Lung (tissue), 12 donors: ENCODE data around the gene SLC2A9. TPM values are rescaled to one million over a fixed set of nuclear protein-coding genes. Genes with fewer than 3 reads are reported as not detected.
"Not testable (repeated sequence)": the region's sequence is repeated elsewhere in the genome, so short reads cannot be mapped to it uniquely, and the experiment has no call there.

ENCODE experiments used
- ATAC-seq: fragments of 200-7000 bp; cut with Tn5 transposase; one replicate; pipeline ENCODE4 v1.9.1; 2020; ENCODE audit warnings: moderate number of reproducible peaks; ENCODE audit not compliant: insufficient read depth, low FRiP score
- DNase-seq, 3 donors: peaks; one replicate each; pipeline ENCODE4 v3.0.0-alpha.2; 2013 to 2017
- H3K27ac ChIP-seq, 2 donors: one replicate each; pipeline ENCODE4 v1.5.1; 2013; ENCODE audit warnings: mild to moderate bottlenecking in 2 of 2, moderate library complexity in 2 of 2, control low read depth in 1 of 2, inconsistent platforms in 1 of 2, low read depth in 1 of 2, low read length in 1 of 2
- H3K27me3 ChIP-seq, 3 donors: one replicate each; pipeline ENCODE4 v1.5.1; 2013; ENCODE audit warnings: low read length in 2 of 3; ENCODE audit not compliant: control insufficient read depth in 3 of 3, insufficient read depth in 3 of 3
- H3K36me3 ChIP-seq, 4 donors: one replicate each; pipeline ENCODE4 v1.5.1; 2013; ENCODE audit warnings: low read length in 4 of 4, mild to moderate bottlenecking in 1 of 4, moderate library complexity in 1 of 4; ENCODE audit not compliant: control insufficient read depth in 4 of 4, insufficient read depth in 4 of 4
- H3K4me1 ChIP-seq, 5 donors: one replicate each; pipeline ENCODE4 v1.5.1; 2013; ENCODE audit warnings: low read length in 5 of 5, mild to moderate bottlenecking in 2 of 5, moderate library complexity in 1 of 5; ENCODE audit not compliant: control insufficient read depth in 5 of 5, insufficient read depth in 5 of 5
- H3K4me3 ChIP-seq: one replicate; pipeline ENCODE4 v1.5.1; 2013; ENCODE audit warnings: mild to moderate bottlenecking, control low read depth, moderate library complexity
- H3K9ac ChIP-seq, 2 donors: one replicate each; pipeline ENCODE4 v1.5.1; 2013; ENCODE audit warnings: low read length in 2 of 2, control low read depth in 1 of 2; ENCODE audit not compliant: insufficient read depth in 1 of 2
- H3K9me3 ChIP-seq, 4 donors: one replicate each; pipeline ENCODE4 v1.5.1; 2013; ENCODE audit warnings: low read length in 3 of 4, mild to moderate bottlenecking in 1 of 4, moderate library complexity in 1 of 4; ENCODE audit not compliant: control insufficient read depth in 4 of 4, insufficient read depth in 3 of 4
- CTCF ChIP-seq: IDR thresholded peaks from 2 replicates; pipeline ENCODE4 v1.5.1; 2012; ENCODE audit warnings: mild to moderate bottlenecking; ENCODE audit errors: control extremely low read depth, extremely low read depth
- WGBS, 2 donors: extraction: QIAGEN DNeasy Blood & Tissue Kit; methylation state at CpG; one replicate each; pipeline ENCODE4 v1.1.7; 2013; 5-methylcytosine and 5-hydroxymethylcytosine counted together
- polyA plus RNA-seq, 2 donors: library from polyadenylated mRNA; stranded (reverse); fragments of 200-250 nt; gene quantifications; one replicate each; pipeline ENCODE4 v1.2.1, GENCODE V29; 2013
- total RNA-seq, 2 donors: library from RNA; depleted of rRNA in 1 of 2; stranded (reverse); fragments of >200 nt in 1 of 2; gene quantifications; one replicate each; pipeline ENCODE4 v1.2.1, GENCODE V29; 2014 to 2021
- donor health status: control.
- donor health status: control.
- donor health status: Bipolar disorder and iron deficiency.
- donor health status: healthy.
- donor health status: DM: yes; HTN: yes; CAD: no.

Gene SLC2A9
- total and polyA plus RNA-seq, 4 donors: 2.9 to 18.6 (median 7.6) TPM

- no peak overlapping the region for H3K9ac ChIP-seq
- peaks cover 0 to under 1% (median 0%) of the 10 kb centered on the region in 5 donors for H3K4me1 ChIP-seq
- no peak overlapping the region for H3K27ac ChIP-seq
- DNase-seq: no peak
- H3K9me3 ChIP-seq: no peaks in the 10 kb centered on the region
- WGBS, 2 donors: 92 to 94% methylated on average over 1 of the region's 1 CpG
- H3K4me3 ChIP-seq: no peak overlapping the region
- H3K36me3 ChIP-seq: no peaks in the 10 kb centered on the region
- no peaks in the 10 kb centered on the region for H3K27me3 ChIP-seq
- no peak for ATAC-seq
- TF ChIP-seq CTCF: no peak
Observed at GRCh38 chr4:9906996-9907395, 114.3 kb downstream of the SLC2A9 start.

GRCh38 chr4:9904976-9905587 is 116.2 kb downstream of the SLC2A9 start:
- 91 to 92% methylated on average over 4 of the region's 4 CpGs for WGBS, 2 donors
- ATAC-seq: no peak
- no peaks in the 10 kb centered on the region for H3K27me3 ChIP-seq
- no peak overlapping the region for H3K27ac ChIP-seq
- H3K4me1 ChIP-seq: peaks cover 0 to 5% (median 0%) of the 10 kb centered on the region in 5 donors
- no peak for DNase-seq
- H3K36me3 ChIP-seq: no peaks in the 10 kb centered on the region
- H3K9me3 ChIP-seq: no peaks in the 10 kb centered on the region
- H3K9ac ChIP-seq: no peak overlapping the region
- no peak for TF ChIP-seq CTCF
- no peak overlapping the region for H3K4me3 ChIP-seq

- Histone ChIP-seq H3K4me3 (no peak overlapping the region), H3K27ac (no peak overlapping the region), H3K27me3 (peaks cover 0 to 7% (median 0%) of the 10 kb centered on the region in 3 donors), H3K4me1 (peaks cover 0 to 5% (median 0%) of the 10 kb centered on the region in 5 donors), H3K9me3 (no peaks in the 10 kb centered on the region), H3K9ac (no peak overlapping the region), H3K36me3 (no peaks in the 10 kb centered on the region)
- WGBS, 2 donors: 88 to 94% methylated on average over 3 of the region's 3 CpGs
- no peak for TF ChIP-seq CTCF
- ATAC-seq (no peak), DNase-seq (no peak)
Observed at GRCh38 chr4:9903317-9903716, 118.0 kb downstream of the SLC2A9 start.

DNA sequence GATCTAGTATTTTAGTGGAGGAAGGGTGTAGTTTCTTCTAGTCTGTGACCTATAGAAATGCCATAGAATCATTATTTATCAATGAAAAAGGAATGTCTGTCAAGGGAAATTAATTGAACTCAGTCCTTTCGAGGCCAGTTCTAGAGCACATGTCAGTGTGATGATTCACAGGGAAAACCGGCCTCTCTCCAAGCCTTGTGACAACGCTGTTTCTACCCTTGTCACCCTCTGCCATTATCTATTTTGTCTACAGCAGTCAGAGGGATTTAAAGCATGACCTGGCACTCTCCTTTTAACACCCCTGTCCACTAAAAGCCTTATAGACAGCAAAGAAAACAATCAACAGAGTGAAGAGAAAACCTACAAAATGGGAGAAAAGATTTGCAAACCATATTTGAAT is 120.0 kb downstream of the SLC2A9 start:
- ATAC-seq (no peak), DNase-seq (no peak)
- TF ChIP-seq CTCF: no peak
- no peak overlapping the region for H3K27ac ChIP-seq
- peaks cover 0 to 5% (median 0%) of the 10 kb centered on the region in 5 donors for H3K4me1 ChIP-seq
- no peak overlapping the region for H3K9ac ChIP-seq
- H3K36me3 ChIP-seq: no peaks in the 10 kb centered on the region
- H3K9me3 ChIP-seq: no peaks in the 10 kb centered on the region
- no peak overlapping the region for H3K4me3 ChIP-seq
- WGBS, 2 donors: 65 to 81% methylated on average over 3 of the region's 3 CpGs
- H3K27me3 ChIP-seq: peaks cover 0 to 10% (median 0%) of the 10 kb centered on the region in 3 donors

GRCh38 chr4:9900633-9901032 is 120.7 kb downstream of the SLC2A9 start:
- ATAC-seq, H3K9ac ChIP-seq: not testable (repeated sequence)
- WGBS, 2 donors: 56 to 60% methylated on average over 4 of the region's 4 CpGs

More at GRCh38 chr4:9900633-9901032, 120.7 kb downstream of the SLC2A9 start:
- H3K27ac ChIP-seq, H3K4me3 ChIP-seq, H3K9me3 ChIP-seq, H3K36me3 ChIP-seq, DNase-seq, H3K4me1 ChIP-seq, H3K27me3 ChIP-seq: not testable (repeated sequence)
